GM12878 (cell line): ENCODE data around the gene POFUT1. TPM values are rescaled to one million over a fixed set of nuclear protein-coding genes. Genes with fewer than 3 reads are reported as not detected.

Source experiments
- ATAC-seq: fragments of 200-7000 bp; cut with Tn5 transposase; 3 replicates; pipeline ENCODE4 v1.9.1; 2020; ENCODE audit warnings: mild to moderate bottlenecking, moderate library complexity
- BruUV-seq: library from RNA; stranded (reverse); fragments of 400-500 nt; replicated peaks from 2 replicates; lab custom pipeline; 2021; lab: Mats Ljungman, UMichigan
- CTCF ChIA-PET: fragments of 300-600 bp; sonication (Branson Sonifier 250); formaldehyde crosslinking; extraction: SDS; loops from one replicate; lab custom pipeline; 2021; ENCODE audit warnings: inconsistent platforms; lab: Yijun Ruan, JAX
- POLR2A ChIA-PET: fragments of 350-600 bp; formaldehyde crosslinking; extraction: SDS; loops from one replicate; lab custom pipeline; 2021; ENCODE audit warnings: inconsistent platforms; lab: Charles Lee
- RAD21 ChIA-PET: fragments of 300-600 bp; sonication (Branson Sonifier 250); formaldehyde crosslinking; loops from one replicate; lab custom pipeline; 2023; ENCODE audit warnings: antibody characterized with exemption; ENCODE audit not compliant: unreplicated experiment; lab: Charles Lee
- SMC1A ChIA-PET: fragments of 300-600 bp; sonication (Branson Sonifier 250); formaldehyde crosslinking; loops from one replicate; lab custom pipeline; 2023; ENCODE audit not compliant: unreplicated experiment, uncharacterized antibody; lab: Charles Lee
- DNase-seq: peaks from one replicate; pipeline ENCODE4 v3.0.0-alpha.2; 2011; ENCODE audit warnings: low read depth, low spot score
- FAIRE-seq: peaks from 3 replicates; lab custom pipeline; 2011; peaks lifted over from hg19 to GRCh38; lab: Jason Lieb, UNC
- H2AFZ ChIP-seq: 2 replicates; pipeline ENCODE4 v1.6.0; 2011; ENCODE audit warnings: low read depth, low read length, control low read depth; ENCODE audit not compliant: control insufficient read depth
- H3K27ac ChIP-seq: 2 replicates; pipeline ENCODE4 v1.5.1; 2011; ENCODE audit warnings: control low read depth; ENCODE audit not compliant: control insufficient read depth, insufficient read depth
- H3K27me3 ChIP-seq, 2 experiments: replicated peaks in 1 of 2; 2 replicates each; pipeline versions ENCODE4 v1.6.0 to v1.6.1; 2011; ENCODE audit warnings: low read length in 1 of 2; ENCODE audit not compliant: control insufficient read depth in 2 of 2, insufficient read depth in 2 of 2
- H3K36me3 ChIP-seq, 2 experiments: 2 replicates each; pipeline ENCODE4 v1.5.1; 2011; ENCODE audit warnings: low read length in 1 of 2; ENCODE audit not compliant: control insufficient read depth in 2 of 2, insufficient read depth in 2 of 2
- H3K4me1 ChIP-seq: 2 replicates; pipeline ENCODE4 v1.6.1; 2011; ENCODE audit warnings: mild to moderate bottlenecking, low read length, moderate library complexity, mixed read lengths; ENCODE audit not compliant: control insufficient read depth, insufficient read depth
- H3K4me2 ChIP-seq: 2 replicates; pipeline ENCODE4 v1.6.0; 2011; ENCODE audit warnings: control low read depth; ENCODE audit not compliant: control insufficient read depth, insufficient read depth
- H3K4me3 ChIP-seq: fragments of 200-600 bp; sonication (generic); 2 replicates; pipeline ENCODE4 v1.5.1; 2016
- H3K79me2 ChIP-seq: 2 replicates; pipeline ENCODE4 v1.6.0; 2011; ENCODE audit warnings: low read length; ENCODE audit not compliant: control insufficient read depth, insufficient read depth
- H3K9ac ChIP-seq: 2 replicates; pipeline ENCODE4 v1.8.0; 2011; ENCODE audit warnings: low read length, control low read depth, mixed read lengths; ENCODE audit not compliant: control insufficient read depth, insufficient read depth
- H3K9me3 ChIP-seq: replicated peaks from 3 replicates; pipeline ENCODE4 v1.5.1; 2011; ENCODE audit warnings: mild to moderate bottlenecking, low read length; ENCODE audit not compliant: control insufficient read depth, insufficient read depth
- H4K20me1 ChIP-seq: 2 replicates; pipeline ENCODE4 v1.6.0; 2011; ENCODE audit not compliant: control insufficient read depth, insufficient read depth
- CBFB ChIP-seq: IDR thresholded peaks from 2 replicates; pipeline ENCODE4 v1.6.1; 2016; ENCODE audit warnings: antibody characterized with exemption, low read depth
- CBX3 ChIP-seq: fragments of 200-600 bp; sonication (generic); IDR thresholded peaks from 2 replicates; pipeline ENCODE4 v1.6.1; 2016; ENCODE audit warnings: low read depth, borderline replicate concordance
- CHD4 ChIP-seq: fragments of 200-600 bp; sonication (generic); IDR thresholded peaks from 2 replicates; pipeline ENCODE4 v1.6.1; 2016; ENCODE audit warnings: mild to moderate bottlenecking
- FOXM1 ChIP-seq: IDR thresholded peaks from 2 replicates; pipeline ENCODE4 v1.6.1; 2012; ENCODE audit warnings: low read depth, mild to moderate bottlenecking, inconsistent platforms, low read length, moderate library complexity
- GABPA ChIP-seq: IDR thresholded peaks from 2 replicates; pipeline ENCODE4 v1.6.1; 2014; ENCODE audit warnings: antibody characterized with exemption, low read depth, mild to moderate bottlenecking, inconsistent platforms
- MAX ChIP-seq: IDR thresholded peaks from 2 replicates; pipeline ENCODE4 v1.6.1; 2012; ENCODE audit warnings: low read depth, low read length, improper control_type of control experiment
- MEF2B ChIP-seq: fragments of 450-650 bp; IDR thresholded peaks from 2 replicates; pipeline ENCODE4 v1.6.1; 2018; ENCODE audit warnings: mild to moderate bottlenecking, moderate library complexity; ENCODE audit not compliant: partially characterized antibody, poor library complexity, severe bottlenecking
- NR2C2 ChIP-seq: IDR thresholded peaks from 2 replicates; pipeline ENCODE4 v1.6.1; 2011; ENCODE audit warnings: borderline replicate concordance, low read depth; ENCODE audit not compliant: control insufficient read depth, insufficient read length
- POLR2AphosphoS2 ChIP-seq: IDR thresholded peaks from 2 replicates; pipeline ENCODE4 v1.6.1; 2011; ENCODE audit warnings: low read depth, mild to moderate bottlenecking, low read length, improper control_type of control experiment, moderate library complexity
- POLR2AphosphoS5 ChIP-seq: IDR thresholded peaks from 2 replicates; pipeline ENCODE4 v1.6.1; 2011; ENCODE audit warnings: mild to moderate bottlenecking, low read length, inconsistent platforms
- SIN3A ChIP-seq: IDR thresholded peaks from 2 replicates; pipeline ENCODE4 v1.6.1; 2012; ENCODE audit warnings: low read depth, low read length, improper control_type of control experiment
- SMAD1 ChIP-seq: fragments of 450-650 bp; IDR thresholded peaks from 2 replicates; pipeline ENCODE4 v1.6.1; 2018; ENCODE audit warnings: mild to moderate bottlenecking, low read depth; ENCODE audit not compliant: partially characterized antibody
- USF1 ChIP-seq: IDR thresholded peaks from 2 replicates; pipeline ENCODE4 v1.6.1; 2011; ENCODE audit warnings: borderline replicate concordance, low read depth, mild to moderate bottlenecking, moderate library complexity, mixed read lengths, low read length; ENCODE audit not compliant: insufficient read depth; ENCODE audit errors: extremely low read length
- WGBS: methylation state at CpG from one replicate; pipeline ENCODE4 v1.1.6; 2016; ENCODE audit warnings: low lambda C conversion rate; ENCODE audit not compliant: insufficient replicate concordance, insufficient coverage; ENCODE audit errors: missing lambda C conversion rate; 5-methylcytosine and 5-hydroxymethylcytosine counted together
- in situ Hi-C: fragments of 300-500 bp; cut with MboI; formaldehyde crosslinking; loops from 9 replicates; pipeline ENCODE4 v1.14.3; 2018; ENCODE audit warnings: mixed read lengths
- intact Hi-C: fragments of 100-400 bp; cut with micrococcal nuclease; formaldehyde crosslinking; loops from one replicate; pipeline ENCODE4 v1.14.2; 2022; ENCODE audit not compliant: unreplicated experiment
- polyA plus RNA-seq, 11 experiments: library from polyadenylated mRNA; depleted of rRNA in 4 of 11; unstranded in 6 of 11; stranded (reverse) in 5 of 11; fragments of >200 nt; fragmentation: Nextera tagmentation in 4 of 11; fragmentation: Illumina TruSeq in 1 of 11; extraction: Ambion mirVana in 4 of 11; extraction: Trizol in 1 of 11; gene quantifications; 1 replicate in 1 of 11; 2 replicates in 10 of 11; pipeline versions ENCODE4 v1.2.1 to v1.2.3, GENCODE V29; 2011 to 2016; ENCODE audit warnings: inconsistent platforms in 2 of 11, missing spikeins in 2 of 11, low read depth in 1 of 11
- total RNA-seq, 4 experiments: library from RNA; depleted of rRNA in 3 of 4; stranded (reverse); fragments of >200 nt in 3 of 4; fragmentation: Illumina TruSeq in 1 of 4; extraction: Trizol in 1 of 4; gene quantifications; 2 replicates each; pipeline versions ENCODE4 v1.2.1 to v1.2.3, GENCODE V29; 2013 to 2021

The POFUT1 gene
- total and polyA plus RNA-seq, 10 of the 15 experiments (the other 5 are each of a cell fraction or from before 2014, with no cell fraction given) = 2.6 to 33.4 (median 23.1) TPM

- BruUV-seq = no TSS peak
- H3K9me3 ChIP-seq = no peaks in the 10 kb centered on the region
- no peaks in the 10 kb centered on the region for H4K20me1 ChIP-seq
- H3K27ac ChIP-seq = no peak overlapping the region
- in situ Hi-C loops = no loop called here
- no peak overlapping the region for H3K9ac ChIP-seq
- TF ChIP-seq SIN3A (no peak), MEF2B (no peak), NR2C2 (no peak), POLR2AphosphoS5 (no peak), FOXM1 (no peak), SMAD1 (no peak), POLR2AphosphoS2 (no peak), GABPA (no peak), MAX (no peak), CHD4 (no peak), USF1 (no peak), CBFB (no peak), CBX3 (no peak)
- TF ChIP-seq, all 136 proteins: peak for 0
- ATAC-seq (no peak), FAIRE-seq (no peak), DNase-seq (no peak)
- Histone ChIP-seq H3K4me1 (no peaks in the 10 kb centered on the region), H3K36me3 (peaks cover 12 to 15% of the 10 kb centered on the region in 2 experiments), H3K27me3 (no peaks in the 10 kb centered on the region), H3K4me3 (no peak overlapping the region), H2AFZ (no peak overlapping the region), H3K79me2 (no peaks in the 10 kb centered on the region), H3K4me2 (no peak overlapping the region)
- POLR2A ChIA-PET = interaction anchor here (0.6 kb wide), 1 partner anchor 17 kb away, joined by 3 read pairs; no protein-coding TSS in a partner anchor
- SMC1A ChIA-PET = interaction anchor here (0.6 kb wide), 1 partner anchor 326 kb away, joined by 3 read pairs; no protein-coding TSS in a partner anchor
- intact Hi-C loops = no loop called here
- CTCF ChIA-PET = no interaction called here
- 98% methylated on average over 21 of the region's 21 CpGs for WGBS
- RAD21 ChIA-PET = no interaction called here
Observed at GRCh38 chr20:32164984-32165735, 42.5 kb upstream of the POFUT1 start.
